Measurements from ENCODE around the gene WIF1.

The WIF1 gene

DNA sequence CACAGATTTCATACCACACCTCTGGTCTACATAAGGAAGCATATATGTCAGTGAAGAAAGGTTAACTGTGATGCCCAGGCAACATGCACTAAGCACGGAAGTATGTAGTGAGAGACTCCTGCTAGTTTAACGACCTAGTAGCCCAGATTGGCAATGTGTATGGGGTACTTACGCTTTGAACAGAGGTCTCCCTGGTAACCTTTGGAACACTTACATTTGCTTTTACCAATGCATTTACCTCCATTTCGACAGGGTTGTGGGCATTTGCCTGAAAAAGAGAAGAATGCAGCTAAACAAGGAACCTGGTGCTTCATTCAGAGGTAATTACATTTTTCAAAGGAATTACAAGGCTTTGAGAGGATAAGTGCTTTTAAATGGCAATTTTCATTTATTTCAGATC lies 65.2 kb downstream of the WIF1 start:
- no peak for TF ChIP-seq CTCF (IDR thresholded peaks at IDR 0.05; ENCODE audit: extremely low read depth, insufficient read depth, missing control alignments)
- in situ Hi-C loops (cut with MboI; ENCODE audit: low pct_unique_long_range_greater_than_20kb, low sequenced_read_pairs, unreplicated experiment), result no loop called here
- no peak for DNase-seq (ENCODE audit: low spot score)

GRCh38 chr12:65051218-65051617 lies 69.9 kb downstream of the WIF1 start:
- no peak for TF ChIP-seq CTCF (IDR thresholded peaks at IDR 0.05; ENCODE audit: extremely low read depth, insufficient read depth, missing control alignments)
- in situ Hi-C loops (cut with MboI; ENCODE audit: low pct_unique_long_range_greater_than_20kb, low sequenced_read_pairs, unreplicated experiment), result no loop called here
- DNase-seq (ENCODE audit: low spot score), result no peak

DNA sequence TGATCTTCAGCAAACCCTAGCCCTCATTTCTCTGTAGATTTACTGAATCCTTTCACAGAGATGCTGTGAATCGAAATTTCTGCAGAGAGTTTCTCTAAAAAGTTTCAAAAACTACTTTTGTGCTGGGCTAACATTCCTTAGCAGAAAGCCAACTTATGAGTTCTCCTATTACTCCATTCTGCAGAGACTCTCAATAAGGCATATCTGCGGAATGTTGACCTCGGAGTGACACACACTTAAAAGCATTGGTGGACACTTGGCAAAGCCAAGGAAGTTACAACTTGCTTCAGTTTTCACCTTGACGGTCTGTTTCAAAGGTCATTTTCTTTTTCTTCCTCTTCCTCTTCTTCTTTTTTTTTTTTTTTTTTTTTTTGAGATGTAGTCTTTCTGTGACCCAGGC lies 75.8 kb downstream of the WIF1 start:
- in situ Hi-C loops (cut with MboI; ENCODE audit: low pct_unique_long_range_greater_than_20kb, low sequenced_read_pairs, unreplicated experiment), result no loop called here
- TF ChIP-seq CTCF (IDR thresholded peaks at IDR 0.05; ENCODE audit: extremely low read depth, insufficient read depth, missing control alignments), result no peak
- no peak for DNase-seq (ENCODE audit: low spot score)

- no peak for DNase-seq (ENCODE audit: low spot score)
- TF ChIP-seq CTCF (IDR thresholded peaks at IDR 0.05; ENCODE audit: extremely low read depth, insufficient read depth, missing control alignments), result no peak
- in situ Hi-C loops (cut with MboI; ENCODE audit: low pct_unique_long_range_greater_than_20kb, low sequenced_read_pairs, unreplicated experiment), result no loop called here
Measured at GRCh38 chr12:65039301-65039700, 81.8 kb downstream of the WIF1 start.

GRCh38 chr12:65025136-65025535 lies 96.0 kb downstream of the WIF1 start:
- DNase-seq (ENCODE audit: low spot score), result no peak
- no peak for TF ChIP-seq CTCF (IDR thresholded peaks at IDR 0.05; ENCODE audit: extremely low read depth, insufficient read depth, missing control alignments)
- in situ Hi-C loops (cut with MboI; ENCODE audit: low pct_unique_long_range_greater_than_20kb, low sequenced_read_pairs, unreplicated experiment), result no loop called here

- in situ Hi-C loops (cut with MboI; ENCODE audit: low pct_unique_long_range_greater_than_20kb, low sequenced_read_pairs, unreplicated experiment), result no loop called here
- no peak for DNase-seq (ENCODE audit: low spot score)
Measured at GRCh38 chr12:65023485-65023884, 97.6 kb downstream of the WIF1 start.

More at GRCh38 chr12:65023485-65023884, 97.6 kb downstream of the WIF1 start:
- no peak for TF ChIP-seq CTCF (IDR thresholded peaks at IDR 0.05; ENCODE audit: extremely low read depth, insufficient read depth, missing control alignments)

Measured in GM13977 (cell line).